Colonic mucosa (tissue), 4 donors: Measurements from ENCODE around the gene TACR2. TPM values are rescaled to one million over a fixed set of nuclear protein-coding genes. Genes with fewer than 3 reads are reported as not detected.
A peak's percentile ranks its signal among the peaks of the same experiment; 100 is the strongest.

ENCODE experiments used
- DNase-seq: peaks from one replicate; pipeline ENCODE4 v3.0.0-alpha.2; 2020
- H3K27ac ChIP-seq: fragments of 200-600 bp; one replicate; pipeline ENCODE4 v1.8.0; 2021
- H3K27me3 ChIP-seq: fragments of 200-600 bp; one replicate; pipeline ENCODE4 v1.8.0; 2021
- H3K36me3 ChIP-seq: fragments of 200-600 bp; one replicate; pipeline ENCODE4 v1.8.0; 2021
- H3K4me1 ChIP-seq: fragments of 200-600 bp; one replicate; pipeline ENCODE4 v1.8.0; 2021; ENCODE audit warnings: mild to moderate bottlenecking
- H3K4me3 ChIP-seq: fragments of 200-600 bp; one replicate; pipeline ENCODE4 v1.8.0; 2021
- H3K9ac ChIP-seq, 2 donors: one replicate each; pipeline ENCODE4 v1.7.0; 2013; ENCODE audit warnings: control low read depth in 2 of 2, low read depth in 2 of 2, low read length in 2 of 2
- H3K9me3 ChIP-seq: fragments of 200-600 bp; one replicate; pipeline ENCODE4 v1.8.0; 2021
- CTCF ChIP-seq: fragments of 200-600 bp; IDR thresholded peaks from one replicate; pipeline ENCODE4 v1.8.0; 2022; ENCODE audit warnings: antibody characterized with exemption, mild to moderate bottlenecking
- intact Hi-C: fragments of 100-400 bp; cut with DNase I; formaldehyde crosslinking; loops from one replicate; pipeline ENCODE4 v1.14.1; 2022
- total RNA-seq, 2 donors: library from RNA; stranded (reverse); fragmentation: NEBNext Ultra II Directional in 1 of 2; extraction: Animal tissue kit (Norgen Biotek cat#: 25700) in 1 of 2; gene quantifications; one replicate each; pipeline ENCODE4 v1.2.1, GENCODE V29; 2021
- donor health status: healthy.
- donor health status: DM: no; HTN: no; CAD: no.
- donor health status: DM: no; HTN: no; CAD: no.

The TACR2 gene
- total RNA-seq, 2 donors from 2014 or later = 0.22 to 18.8 TPM

GRCh38 chr10:69422676-69423075, 6.0 kb upstream of the TACR2 start:
- H3K4me1 ChIP-seq = peaks cover 8% of the 10 kb centered on the region
- intact Hi-C loops = no loop called here

GRCh38 chr10:69421611-69422308, 5.0 kb upstream of the TACR2 start:
- no peak for DNase-seq
- Histone ChIP-seq H3K4me3 (no peak overlapping the region), H3K4me1 (peaks cover 8% of the 10 kb centered on the region), H3K27ac (peak overlapping the region; percentile 17), H3K9me3 (no peaks in the 10 kb centered on the region), H3K9ac (no peak overlapping the region), H3K27me3 (no peaks in the 10 kb centered on the region), H3K36me3 (no peaks in the 10 kb centered on the region)
- intact Hi-C loops = loop anchor here (1.0 kb wide), 1 partner anchor 12 kb away; no protein-coding TSS in a partner anchor
- TF ChIP-seq CTCF = no peak

More at GRCh38 chr10:69422676-69423075, 6.0 kb upstream of the TACR2 start:
- no peak overlapping the region for H3K9ac ChIP-seq
- H3K4me3 ChIP-seq = no peak overlapping the region
- no peaks in the 10 kb centered on the region for H3K9me3 ChIP-seq
- H3K36me3 ChIP-seq = no peaks in the 10 kb centered on the region
- no peak for DNase-seq
- H3K27ac ChIP-seq = no peak overlapping the region
- no peak for TF ChIP-seq CTCF
- H3K27me3 ChIP-seq = no peaks in the 10 kb centered on the region

GRCh38 chr10:69419744-69420126, 3.0 kb upstream of the TACR2 start:
- intact Hi-C loops = no loop called here
- Histone ChIP-seq H3K4me1 (no peaks in the 10 kb centered on the region), H3K27ac (peak overlapping the region; percentile 25)

GRCh38 chr10:69419096-69419743, 2.5 kb upstream of the TACR2 start:
- DNase-seq = no peak
- H3K4me3 ChIP-seq = no peak overlapping the region
- H3K4me1 ChIP-seq = no peaks in the 10 kb centered on the region
- no peaks in the 10 kb centered on the region for H3K9me3 ChIP-seq
- peak overlapping the region; percentile 25 for H3K27ac ChIP-seq
- peak overlapping the region in 1 of 2 donors; percentile 34 for H3K9ac ChIP-seq
- H3K36me3 ChIP-seq = no peaks in the 10 kb centered on the region
- no peak for TF ChIP-seq CTCF
- intact Hi-C loops = no loop called here
- no peaks in the 10 kb centered on the region for H3K27me3 ChIP-seq

More at GRCh38 chr10:69419744-69420126, 3.0 kb upstream of the TACR2 start:
- H3K27me3 ChIP-seq = no peaks in the 10 kb centered on the region
- DNase-seq = no peak
- no peak for TF ChIP-seq CTCF
- H3K9ac ChIP-seq = peak overlapping the region in 1 of 2 donors; percentile 34
- H3K9me3 ChIP-seq = no peaks in the 10 kb centered on the region
- no peak overlapping the region for H3K4me3 ChIP-seq
- H3K36me3 ChIP-seq = no peaks in the 10 kb centered on the region

GRCh38 chr10:69418052-69418752, 1.5 kb upstream of the TACR2 start:
- Histone ChIP-seq H3K27ac (no peak overlapping the region), H3K4me3 (no peak overlapping the region), H3K36me3 (no peaks in the 10 kb centered on the region), H3K9ac (peak overlapping the region in 1 of 2 donors; percentile 55), H3K9me3 (no peaks in the 10 kb centered on the region), H3K4me1 (no peaks in the 10 kb centered on the region), H3K27me3 (no peaks in the 10 kb centered on the region)
- intact Hi-C loops = no loop called here
- DNase-seq = peak; percentile 71
- no peak for TF ChIP-seq CTCF
